ENCODE measurements around the gene MTAP.

The MTAP gene

DNA sequence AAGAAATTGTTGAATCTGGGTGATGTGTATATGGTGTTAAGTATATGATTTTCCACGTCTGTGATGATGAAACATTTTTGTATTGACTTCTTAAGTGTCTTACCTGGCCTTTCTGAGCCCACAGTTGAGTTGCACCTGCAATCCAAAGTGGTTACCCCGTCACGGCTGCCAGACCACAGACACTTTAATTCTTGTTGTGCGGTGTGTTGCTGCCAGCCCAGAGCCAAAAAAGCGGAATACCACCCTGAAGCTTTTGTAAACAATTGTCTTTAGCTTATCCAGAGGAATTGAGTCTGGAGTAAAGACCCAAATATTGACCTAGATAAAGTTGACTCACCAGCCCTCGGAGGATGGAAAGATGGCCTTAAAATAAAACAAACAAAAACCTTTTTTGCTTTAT lies 35.1 kb downstream of the MTAP start:
- TF ChIP-seq, protein P1, sequence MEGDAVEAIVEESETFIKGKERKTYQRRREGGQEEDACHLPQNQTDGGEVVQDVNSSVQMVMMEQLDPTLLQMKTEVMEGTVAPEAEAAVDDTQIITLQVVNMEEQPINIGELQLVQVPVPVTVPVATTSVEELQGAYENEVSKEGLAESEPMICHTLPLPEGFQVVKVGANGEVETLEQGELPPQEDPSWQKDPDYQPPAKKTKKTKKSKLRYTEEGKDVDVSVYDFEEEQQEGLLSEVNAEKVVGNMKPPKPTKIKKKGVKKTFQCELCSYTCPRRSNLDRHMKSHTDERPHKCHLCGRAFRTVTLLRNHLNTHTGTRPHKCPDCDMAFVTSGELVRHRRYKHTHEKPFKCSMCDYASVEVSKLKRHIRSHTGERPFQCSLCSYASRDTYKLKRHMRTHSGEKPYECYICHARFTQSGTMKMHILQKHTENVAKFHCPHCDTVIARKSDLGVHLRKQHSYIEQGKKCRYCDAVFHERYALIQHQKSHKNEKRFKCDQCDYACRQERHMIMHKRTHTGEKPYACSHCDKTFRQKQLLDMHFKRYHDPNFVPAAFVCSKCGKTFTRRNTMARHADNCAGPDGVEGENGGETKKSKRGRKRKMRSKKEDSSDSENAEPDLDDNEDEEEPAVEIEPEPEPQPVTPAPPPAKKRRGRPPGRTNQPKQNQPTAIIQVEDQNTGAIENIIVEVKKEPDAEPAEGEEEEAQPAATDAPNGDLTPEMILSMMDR (IDR thresholded peaks at IDR 0.05; ENCODE audit: borderline replicate concordance, insufficient read depth, low read depth, low read length), result no peak

DNA sequence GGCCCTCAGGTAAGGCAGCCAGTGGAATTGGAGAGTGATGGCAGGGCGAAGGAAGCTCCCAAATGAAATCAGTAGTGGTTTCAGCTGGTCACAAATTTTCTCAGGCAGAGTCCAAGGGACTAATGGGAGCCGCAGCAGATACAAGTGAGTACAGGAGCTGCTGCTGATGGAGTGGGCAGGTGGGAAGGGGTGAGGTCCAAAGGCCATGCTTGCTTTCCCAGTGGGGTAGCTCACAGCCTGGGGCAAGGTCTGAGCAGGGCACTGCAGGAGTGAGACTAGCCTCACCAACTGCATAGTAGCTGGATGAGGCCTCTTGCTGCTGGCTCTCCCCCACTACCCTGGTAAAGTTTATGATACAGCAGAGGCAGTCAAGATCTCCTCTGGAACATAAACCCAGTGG lies 38.2 kb downstream of the MTAP start:
- no peak overlapping the region for H3K4me3 ChIP-seq (ENCODE audit: low read depth, low read length)
- TF ChIP-seq, protein P1 (IDR thresholded peaks at IDR 0.05; ENCODE audit: borderline replicate concordance, insufficient read depth, low read depth, low read length), result no peak

More for the DNA sequence above, 35.1 kb downstream of the MTAP start:
- H3K4me3 ChIP-seq (ENCODE audit: low read depth, low read length), result no peak overlapping the region

DNA sequence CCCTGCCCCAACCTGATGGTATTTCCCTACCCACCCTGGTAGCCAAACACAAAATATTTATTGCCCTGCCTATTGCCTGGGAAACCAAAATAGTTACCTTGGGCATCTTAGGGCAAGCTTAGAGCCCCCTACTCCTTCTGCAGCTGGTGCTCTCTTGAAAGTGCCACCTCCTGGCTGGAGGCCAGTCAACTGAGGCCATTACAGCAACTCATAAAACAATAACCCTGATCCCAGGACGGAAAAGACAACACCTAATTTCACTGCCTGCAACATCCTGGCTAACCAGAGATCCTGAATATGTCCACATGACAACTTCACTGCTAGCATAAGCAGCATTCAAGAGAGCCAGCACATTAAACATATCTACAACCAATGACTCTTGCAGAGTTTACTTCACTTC lies 38.7 kb downstream of the MTAP start:
- TF ChIP-seq, protein P1 (IDR thresholded peaks at IDR 0.05; ENCODE audit: borderline replicate concordance, insufficient read depth, low read depth, low read length), result no peak
- no peak overlapping the region for H3K4me3 ChIP-seq (ENCODE audit: low read depth, low read length)

DNA sequence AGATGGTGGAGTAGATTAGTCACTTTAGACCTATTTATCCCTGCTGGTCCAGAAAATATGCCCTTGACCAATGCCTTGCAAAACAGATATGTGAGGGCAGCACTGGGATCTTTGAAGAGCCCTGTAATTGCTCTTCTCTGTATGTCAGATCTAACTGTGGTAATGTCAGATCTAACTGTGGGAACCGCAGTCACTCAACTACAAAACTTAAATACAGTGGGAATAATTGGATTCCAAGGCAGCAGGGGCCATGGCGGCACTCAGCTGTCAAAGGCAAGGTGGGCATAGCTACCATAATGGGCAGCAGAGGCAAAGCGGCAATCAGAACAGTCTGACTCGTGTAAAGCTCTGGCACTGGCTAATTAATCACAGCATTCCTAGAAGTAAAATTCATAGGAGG lies 46.2 kb downstream of the MTAP start:
- TF ChIP-seq, protein P1 (IDR thresholded peaks at IDR 0.05; ENCODE audit: borderline replicate concordance, insufficient read depth, low read depth, low read length), result no peak

DNA sequence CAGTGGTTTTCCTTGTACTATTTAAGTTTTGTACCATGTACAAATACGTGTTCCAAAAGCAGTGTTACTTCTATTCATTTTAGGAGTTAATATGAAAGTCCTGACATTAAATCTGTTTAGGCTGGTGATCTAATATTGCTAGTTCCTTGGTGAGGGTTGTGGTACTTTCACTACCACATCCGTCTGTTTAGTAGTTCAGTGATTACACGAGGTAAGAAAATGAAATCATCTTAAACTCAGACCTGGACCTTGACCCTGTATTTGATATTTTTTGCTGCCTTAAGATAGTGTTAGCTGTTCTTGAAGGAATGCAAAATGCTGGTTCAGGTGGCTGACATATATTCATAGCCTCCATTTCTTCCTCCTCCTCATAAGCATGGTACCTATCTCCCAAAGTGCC lies 50.3 kb downstream of the MTAP start:
- H3K4me3 ChIP-seq (ENCODE audit: low read depth, low read length), result no peak overlapping the region
- TF ChIP-seq, protein P1 (IDR thresholded peaks at IDR 0.05; ENCODE audit: borderline replicate concordance, insufficient read depth, low read depth, low read length), result no peak

More for the DNA sequence above, 46.2 kb downstream of the MTAP start:
- H3K4me3 ChIP-seq (ENCODE audit: low read depth, low read length), result no peak overlapping the region

DNA sequence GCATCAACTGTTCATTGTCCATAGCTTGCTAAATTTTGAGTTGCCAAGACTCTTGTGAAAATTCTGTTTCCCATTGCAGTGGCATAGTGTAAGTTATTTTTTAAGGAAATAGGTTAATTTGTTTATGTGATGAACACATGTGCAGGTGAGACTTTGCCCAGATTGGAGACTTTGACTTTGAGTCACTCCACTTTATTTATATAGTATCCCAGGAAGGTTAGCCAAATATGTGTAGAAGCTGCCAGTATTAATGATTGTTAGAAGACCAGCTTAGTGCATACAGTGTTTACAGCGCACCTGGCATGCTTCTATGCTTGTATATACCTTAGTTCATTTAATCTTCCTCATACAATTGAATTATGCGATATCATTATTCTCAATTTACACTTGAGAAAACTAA lies 51.0 kb downstream of the MTAP start:
- TF ChIP-seq, protein P1 (IDR thresholded peaks at IDR 0.05; ENCODE audit: borderline replicate concordance, insufficient read depth, low read depth, low read length), result no peak
- H3K4me3 ChIP-seq (ENCODE audit: low read depth, low read length), result no peak overlapping the region

DNA sequence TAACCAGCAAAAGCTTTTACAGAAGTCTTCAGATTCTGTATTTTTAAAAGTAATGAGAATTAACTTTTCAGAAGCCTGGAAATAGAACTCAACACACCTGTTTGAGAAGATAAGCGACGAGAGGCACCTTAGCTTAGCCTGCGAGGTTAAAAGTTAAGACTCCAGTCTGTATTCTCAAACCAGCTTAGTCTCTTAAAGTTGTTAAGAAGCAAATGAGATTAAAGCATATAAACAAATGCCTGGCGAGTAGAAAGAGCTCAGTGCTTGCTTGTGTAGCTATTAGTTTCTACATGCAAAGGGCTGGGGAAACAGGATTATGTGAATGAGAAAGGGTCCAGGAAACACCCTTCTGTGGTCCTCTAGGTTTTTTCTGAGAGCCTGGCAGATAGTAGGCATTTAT lies 51.7 kb downstream of the MTAP start:
- TF ChIP-seq, protein P1 (IDR thresholded peaks at IDR 0.05; ENCODE audit: borderline replicate concordance, insufficient read depth, low read depth, low read length), result no peak
- H3K4me3 ChIP-seq (ENCODE audit: low read depth, low read length), result no peak overlapping the region
